ENCODE data around the gene DDN. TPM values are rescaled to one million over a fixed set of nuclear protein-coding genes. Genes with fewer than 3 reads are reported as not detected.

The DDN gene
- total RNA-seq, 1 experiment from 2014 or later = 0.80 TPM

GRCh38 chr12:48982397-48983080 lies 16.6 kb downstream of the DDN start:
- DNase-seq (ENCODE audit: low read depth) = no peak

GRCh38 chr12:48981757-48982157 lies 17.4 kb downstream of the DDN start:
- no peak for DNase-seq (ENCODE audit: low read depth)

- no peak for DNase-seq (ENCODE audit: low read depth)
These were observed 18.0 kb downstream of the DDN start for GRCh38 chr12:48980953-48981756.

- no peak for DNase-seq (ENCODE audit: low read depth)
These were observed 18.7 kb downstream of the DDN start for GRCh38 chr12:48980389-48980952.

- no peak for DNase-seq (ENCODE audit: low read depth)
These were observed 19.4 kb downstream of the DDN start for GRCh38 chr12:48979602-48980388.

GRCh38 chr12:48978741-48979601 lies 20.2 kb downstream of the DDN start:
- DNase-seq (ENCODE audit: low read depth) = no peak

GRCh38 chr12:48978291-48978740 lies 20.9 kb downstream of the DDN start, which contains the start of gene WNT1:
TSS of gene WNT1 (plus strand) at chr12:48978322. CDS start at chr12:48978651, 329 bp downstream.
- DNase-seq (ENCODE audit: low read depth) = no peak

- peak; percentile 70 for DNase-seq (ENCODE audit: low read depth)
These were observed 21.6 kb downstream of the DDN start for GRCh38 chr12:48977290-48978281.

GRCh38 chr12:48973941-48974673 lies 25.1 kb downstream of the DDN start:
- peak; percentile 75 for DNase-seq (ENCODE audit: low read depth)

GRCh38 chr12:48973531-48973930 lies 25.6 kb downstream of the DDN start:
- DNase-seq (ENCODE audit: low read depth) = no peak

- no peak for DNase-seq (ENCODE audit: low read depth)
These were observed 26.2 kb downstream of the DDN start for GRCh38 chr12:48972952-48973483.

- peak; percentile 73 for DNase-seq (ENCODE audit: low read depth)
These were observed 26.8 kb downstream of the DDN start for GRCh38 chr12:48972213-48972951.

GRCh38 chr12:48970702-48971334 lies 28.4 kb downstream of the DDN start:
- DNase-seq (ENCODE audit: low read depth) = no peak

GRCh38 chr12:48969833-48970701 lies 29.1 kb downstream of the DDN start:
- no peak for DNase-seq (ENCODE audit: low read depth)

GRCh38 chr12:48969160-48969771 lies 29.9 kb downstream of the DDN start:
- DNase-seq (ENCODE audit: low read depth) = no peak

GRCh38 chr12:48968467-48968866 lies 30.7 kb downstream of the DDN start:
- no peak for DNase-seq (ENCODE audit: low read depth)
